Vagina (tissue), 2 donors: ENCODE measurements around the gene B9D1. TPM values are rescaled to one million over a fixed set of nuclear protein-coding genes. Genes with fewer than 3 reads are reported as not detected.
A peak's percentile ranks its signal among the peaks of the same experiment; 100 is the strongest.
"Not testable (repeated sequence)": the region's sequence is repeated elsewhere in the genome, so short reads cannot be mapped to it uniquely, and the experiment has no call there.

Experiments
- DNase-seq, 2 donors: peaks; one replicate each; pipeline ENCODE4 v3.0.0-alpha.2; 2017; ENCODE audit errors: extremely low spot score in 2 of 2
- H3K27ac ChIP-seq: fragments of 200-600 bp; sonication (generic); one replicate; pipeline ENCODE4 v1.5.1; 2019
- H3K27me3 ChIP-seq: fragments of 200-600 bp; sonication (generic); one replicate; pipeline ENCODE4 v1.5.1; 2019
- H3K36me3 ChIP-seq, 2 donors: fragments of 200-600 bp; sonication (generic); one replicate each; pipeline ENCODE4 v1.5.1; 2017 to 2019
- H3K4me1 ChIP-seq: fragments of 200-600 bp; sonication (generic); one replicate; pipeline ENCODE4 v1.5.1; 2019
- H3K4me3 ChIP-seq, 2 donors: fragments of 200-600 bp; sonication (generic); 1 replicate in 1 of 2; 2 replicates in 1 of 2; pipeline ENCODE4 v1.5.1; 2016 to 2019
- H3K9me3 ChIP-seq: fragments of 200-600 bp; sonication (generic); one replicate; pipeline ENCODE4 v1.5.1; 2019
- CTCF ChIP-seq, 3 experiments: fragments of 450-650 bp in 2 of 3; fragments of 200-600 bp in 1 of 3; sonication (generic) in 1 of 3; IDR thresholded peaks; one replicate each; pipeline ENCODE4 v1.5.1; 2017 to 2019; ENCODE audit warnings: antibody characterized with exemption in 3 of 3, mild to moderate bottlenecking in 2 of 3, moderate library complexity in 2 of 3
- POLR2A ChIP-seq, 2 donors: fragments of 450-650 bp; IDR thresholded peaks; one replicate each; pipeline ENCODE4 v1.6.1; 2017; ENCODE audit warnings: antibody characterized with exemption in 2 of 2, mild to moderate bottlenecking in 2 of 2, moderate library complexity in 2 of 2
- POLR2AphosphoS5 ChIP-seq, 2 donors: sonication (generic); formaldehyde crosslinking; IDR thresholded peaks; one replicate each; pipeline ENCODE4 v1.9.0; 2017; ENCODE audit warnings: antibody characterized with exemption in 2 of 2, mild to moderate bottlenecking in 2 of 2, low read depth in 1 of 2; ENCODE audit not compliant: insufficient read depth in 1 of 2
- intact Hi-C: fragments of 100-400 bp; cut with DNase I; formaldehyde crosslinking; loops from one replicate; pipeline ENCODE4 v1.15.1; 2023
- total RNA-seq: library from RNA; depleted of rRNA; stranded (reverse); fragments of >200 nt; gene quantifications from one replicate; pipeline ENCODE4 v1.2.3, GENCODE V29; 2016

Gene B9D1
- total RNA-seq, 1 donor from 2014 or later, result 50.6 TPM

- Histone ChIP-seq H3K36me3 (no peaks in the 10 kb centered on the region), H3K27me3 (no peaks in the 10 kb centered on the region), H3K4me1 (peaks cover 4% of the 10 kb centered on the region), H3K9me3 (no peaks in the 10 kb centered on the region), H3K4me3 (no peak overlapping the region), H3K27ac (no peak overlapping the region)
- intact Hi-C loops, result no loop called here
- no peak for DNase-seq
- TF ChIP-seq CTCF (IDR thresholded peaks at IDR 0.05), result no peak
- TF ChIP-seq POLR2A (IDR thresholded peaks at IDR 0.05), result no peak
- TF ChIP-seq POLR2AphosphoS5 (IDR thresholded peaks at IDR 0.05; ENCODE audit: insufficient read depth in 1 of 2, low read depth in 1 of 2), result no peak
Observed at GRCh38 chr17:19354748-19355147, 7.8 kb downstream of the B9D1 start.

GRCh38 chr17:19353401-19353800 lies 9.1 kb downstream of the B9D1 start:
- H3K27me3 ChIP-seq, DNase-seq, H3K4me3 ChIP-seq, H3K9me3 ChIP-seq, H3K27ac ChIP-seq, H3K4me1 ChIP-seq, H3K36me3 ChIP-seq, intact Hi-C loops: not testable (repeated sequence)

- H3K27me3 ChIP-seq, result no peaks in the 10 kb centered on the region
- intact Hi-C loops, result no loop called here
- H3K4me3 ChIP-seq, result no peak overlapping the region
- TF ChIP-seq POLR2AphosphoS5 (IDR thresholded peaks at IDR 0.05; ENCODE audit: insufficient read depth in 1 of 2, low read depth in 1 of 2), result no peak
- no peak for TF ChIP-seq CTCF (IDR thresholded peaks at IDR 0.05)
- no peak for TF ChIP-seq POLR2A (IDR thresholded peaks at IDR 0.05)
- DNase-seq, result no peak
- H3K27ac ChIP-seq, result peak overlapping the region; percentile 91
- H3K4me1 ChIP-seq, result peaks cover 53% of the 10 kb centered on the region
- no peaks in the 10 kb centered on the region for H3K9me3 ChIP-seq
- no peaks in the 10 kb centered on the region for H3K36me3 ChIP-seq
Observed at GRCh38 chr17:19348806-19349205, 13.7 kb downstream of the B9D1 start.

- no peak for DNase-seq
- no peaks in the 10 kb centered on the region for H3K27me3 ChIP-seq
- no peak overlapping the region for H3K4me3 ChIP-seq
- TF ChIP-seq POLR2AphosphoS5 (IDR thresholded peaks at IDR 0.05; ENCODE audit: insufficient read depth in 1 of 2, low read depth in 1 of 2) (peak in 1 of 2 donors; percentile 35), POLR2A (IDR thresholded peaks at IDR 0.05) (no peak), CTCF (IDR thresholded peaks at IDR 0.05) (no peak)
- H3K4me1 ChIP-seq, result peaks cover 56% of the 10 kb centered on the region
- H3K36me3 ChIP-seq, result no peaks in the 10 kb centered on the region
- intact Hi-C loops, result no loop called here
- no peaks in the 10 kb centered on the region for H3K9me3 ChIP-seq
- peak overlapping the region; percentile 91 for H3K27ac ChIP-seq
Observed at GRCh38 chr17:19348081-19348650, 14.4 kb downstream of the B9D1 start.

- Histone ChIP-seq H3K9me3 (no peaks in the 10 kb centered on the region), H3K4me1 (peaks cover 63% of the 10 kb centered on the region), H3K4me3 (no peak overlapping the region), H3K36me3 (no peaks in the 10 kb centered on the region), H3K27ac (peak overlapping the region; percentile 91), H3K27me3 (no peaks in the 10 kb centered on the region)
- no peak for TF ChIP-seq POLR2AphosphoS5 (IDR thresholded peaks at IDR 0.05; ENCODE audit: insufficient read depth in 1 of 2, low read depth in 1 of 2)
- no peak for TF ChIP-seq POLR2A (IDR thresholded peaks at IDR 0.05)
- TF ChIP-seq CTCF (IDR thresholded peaks at IDR 0.05), result no peak
- intact Hi-C loops, result no loop called here
- no peak for DNase-seq
Observed at GRCh38 chr17:19347323-19348080, 15.0 kb downstream of the B9D1 start.
